GM21515 (cell line): ENCODE results near the gene VAV3.
A peak's percentile ranks its signal among the peaks of the same experiment; 100 is the strongest.

Experiments used
- ATAC-seq: cut with Tn5 transposase; IDR thresholded peaks from one replicate; pipeline ENCODE4 v1.9.1; 2021; ENCODE audit not compliant: unreplicated experiment

The VAV3 gene

GRCh38 chr1:107545879-107546278 lies 419.1 kb downstream of the VAV3 start:
- no peak for ATAC-seq

- no peak for ATAC-seq
Observed at GRCh38 chr1:107545056-107545577, 419.9 kb downstream of the VAV3 start.

GRCh38 chr1:107544285-107544684 lies 420.7 kb downstream of the VAV3 start:
- ATAC-seq, result no peak

- ATAC-seq, result no peak
Observed at GRCh38 chr1:107541412-107541811, 423.6 kb downstream of the VAV3 start.

GRCh38 chr1:107538502-107538901 lies 426.5 kb downstream of the VAV3 start:
- no peak for ATAC-seq

- ATAC-seq, result no peak
Observed at GRCh38 chr1:107536266-107536665, 428.7 kb downstream of the VAV3 start.

- peak; percentile 76 for ATAC-seq
Observed at GRCh38 chr1:107535091-107535490, 429.9 kb downstream of the VAV3 start.

GRCh38 chr1:107534632-107535031 lies 430.3 kb downstream of the VAV3 start:
- ATAC-seq, result no peak

GRCh38 chr1:107533436-107533835 lies 431.5 kb downstream of the VAV3 start:
- ATAC-seq, result no peak

- ATAC-seq, result no peak
Observed at GRCh38 chr1:107532318-107532717, 432.7 kb downstream of the VAV3 start.

- ATAC-seq, result no peak
Observed at GRCh38 chr1:107531065-107531908, 433.7 kb downstream of the VAV3 start.

GRCh38 chr1:107530543-107530942 lies 434.4 kb downstream of the VAV3 start:
- ATAC-seq, result no peak

- peak; percentile 98 for ATAC-seq
Observed at GRCh38 chr1:107529511-107530149, 435.4 kb downstream of the VAV3 start.

GRCh38 chr1:107526524-107527198 lies 438.3 kb downstream of the VAV3 start:
- no peak for ATAC-seq

GRCh38 chr1:107525961-107526360 lies 439.0 kb downstream of the VAV3 start:
- ATAC-seq, result no peak

GRCh38 chr1:107525145-107525544 lies 439.8 kb downstream of the VAV3 start:
- no peak for ATAC-seq

GRCh38 chr1:107524301-107524700 lies 440.7 kb downstream of the VAV3 start:
- ATAC-seq, result no peak

GRCh38 chr1:107523736-107524135 lies 441.2 kb downstream of the VAV3 start:
- no peak for ATAC-seq

- no peak for ATAC-seq
Observed at GRCh38 chr1:107523061-107523460, 441.9 kb downstream of the VAV3 start.
